Body of pancreas (tissue), 4 donors: ENCODE data around the gene ALDOC. TPM values are rescaled to one million over a fixed set of nuclear protein-coding genes. Genes with fewer than 3 reads are reported as not detected.

Experiments used
- ATAC-seq: fragments of 150-250 bp; one replicate; pipeline ENCODE4 v1.9.1; 2016
- DNase-seq, 4 donors: peaks; one replicate each; pipeline ENCODE4 v3.0.0-alpha.2; 2019
- H3K27ac ChIP-seq, 4 donors: fragments of 200-600 bp; sonication (generic); 1 replicate in 3 of 4; 2 replicates in 1 of 4; pipeline versions ENCODE4 v1.5.1 to v1.6.1; 2016 to 2019; ENCODE audit warnings: mild to moderate bottlenecking in 1 of 4, mixed read lengths in 1 of 4, moderate library complexity in 1 of 4
- H3K27me3 ChIP-seq, 2 donors: fragments of 200-600 bp; sonication (generic); one replicate each; pipeline ENCODE4 v1.6.0; 2016; ENCODE audit warnings: mild to moderate bottlenecking in 1 of 2
- H3K36me3 ChIP-seq, 2 donors: fragments of 200-600 bp; sonication (generic); replicated peaks in 1 of 2; 2 replicates each; pipeline ENCODE4 v1.5.1; 2016; ENCODE audit warnings: low read depth in 2 of 2; ENCODE audit not compliant: insufficient read depth in 1 of 2
- H3K4me1 ChIP-seq: fragments of 200-600 bp; sonication (generic); one replicate; pipeline ENCODE4 v1.6.0; 2016
- H3K4me3 ChIP-seq, 2 donors: fragments of 200-600 bp; sonication (generic); 1 replicate in 1 of 2; 2 replicates in 1 of 2; pipeline ENCODE4 v1.5.1; 2016 to 2019
- H3K9me3 ChIP-seq, 3 donors: fragments of 200-600 bp; sonication (generic); 1 replicate in 2 of 3; 2 replicates in 1 of 3; pipeline ENCODE4 v1.5.1; 2016
- CTCF ChIP-seq, 7 experiments: fragments of 450-650 bp in 4 of 7; fragments of 200-600 bp in 3 of 7; sonication (generic) in 3 of 7; IDR thresholded peaks; one replicate each; pipeline ENCODE4 v1.5.1; 2016 to 2019; ENCODE audit warnings: antibody characterized with exemption in 7 of 7
- POLR2A ChIP-seq, 3 donors: fragments of 450-650 bp; IDR thresholded peaks; one replicate each; pipeline ENCODE4 v1.6.1; 2016; ENCODE audit warnings: antibody characterized with exemption in 3 of 3, mild to moderate bottlenecking in 2 of 3
- WGBS, 2 donors: methylation state at CpG; one replicate each; pipeline ENCODE4 v1.1.5; 2017; 5-methylcytosine and 5-hydroxymethylcytosine counted together
- intact Hi-C: fragments of 100-400 bp; cut with DNase I; formaldehyde crosslinking; loops from one replicate; pipeline ENCODE4 v1.15.1; 2023
- total RNA-seq, 2 donors: library from RNA; depleted of rRNA; stranded (reverse); fragments of >200 nt; gene quantifications; one replicate each; pipeline ENCODE4 v1.1.0, GENCODE V29; 2016

ALDOC gene
- total RNA-seq, 2 donors from 2014 or later, result 2.9 to 25.1 TPM

GRCh38 chr17:28544402-28545140 is 32.1 kb downstream of the ALDOC start:
- Histone ChIP-seq H3K4me3 (no peak overlapping the region), H3K27ac (no peak overlapping the region), H3K36me3 (no peaks in the 10 kb centered on the region), H3K27me3 (no peaks in the 10 kb centered on the region), H3K4me1 (peaks cover 3% of the 10 kb centered on the region), H3K9me3 (no peaks in the 10 kb centered on the region)
- TF ChIP-seq CTCF (IDR thresholded peaks at IDR 0.05), result no peak
- TF ChIP-seq POLR2A (IDR thresholded peaks at IDR 0.05), result no peak
- intact Hi-C loops, result no loop called here
- 76 to 84% methylated on average over 4 of the region's 4 CpGs for WGBS, 2 donors
- DNase-seq (no peak), ATAC-seq (no peak)

DNA sequence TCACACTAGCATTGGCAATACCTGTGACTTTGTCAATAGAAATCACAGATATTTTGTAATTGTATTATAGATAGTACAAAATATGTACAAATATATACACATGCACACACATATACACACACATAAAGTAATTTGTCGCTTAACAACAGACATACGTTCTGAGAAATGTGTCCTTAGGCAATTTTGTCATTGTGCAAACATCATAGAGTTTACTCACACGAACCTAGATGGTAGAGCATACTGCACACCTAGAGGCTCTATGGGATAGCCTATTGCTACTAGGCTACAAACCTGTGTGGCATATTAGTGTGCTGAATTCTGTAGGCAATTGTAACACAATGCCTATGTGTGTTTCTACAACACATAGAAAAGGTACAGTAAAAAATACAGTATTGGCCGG is 35.3 kb downstream of the ALDOC start:
- DNase-seq (no peak), ATAC-seq (no peak)
- Histone ChIP-seq H3K4me1 (no peaks in the 10 kb centered on the region), H3K4me3 (no peak overlapping the region), H3K27me3 (no peaks in the 10 kb centered on the region), H3K27ac (no peak overlapping the region), H3K9me3 (no peaks in the 10 kb centered on the region), H3K36me3 (no peaks in the 10 kb centered on the region)
- TF ChIP-seq POLR2A (IDR thresholded peaks at IDR 0.05) (no peak), CTCF (IDR thresholded peaks at IDR 0.05) (no peak)
- WGBS, 2 donors, result 60 to 66% methylated on average over 4 of the region's 4 CpGs
- intact Hi-C loops, result no loop called here

DNA sequence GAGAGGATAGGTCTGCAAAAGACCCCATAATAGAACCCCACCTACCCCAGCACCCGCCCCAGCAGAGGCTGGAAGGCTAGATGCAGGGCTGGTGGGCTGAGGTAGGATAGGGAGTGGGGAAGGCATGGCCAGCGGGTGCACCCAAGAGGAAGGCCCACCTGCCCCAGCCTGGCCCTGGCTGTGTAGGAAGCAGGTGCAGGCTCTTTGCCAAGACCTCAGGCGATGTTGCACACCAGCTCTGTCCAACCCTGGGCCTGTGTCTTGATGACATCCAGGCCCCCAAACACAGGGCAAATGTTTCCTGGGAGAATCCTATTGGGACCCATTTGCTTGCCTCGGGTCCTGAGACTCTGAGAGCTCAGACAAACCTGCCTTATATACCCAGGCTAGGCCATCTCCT is 36.5 kb downstream of the ALDOC start:
- Histone ChIP-seq H3K27me3 (no peaks in the 10 kb centered on the region), H3K27ac (no peak overlapping the region), H3K36me3 (no peaks in the 10 kb centered on the region), H3K9me3 (no peaks in the 10 kb centered on the region), H3K4me3 (no peak overlapping the region), H3K4me1 (no peaks in the 10 kb centered on the region)
- intact Hi-C loops, result no loop called here
- ATAC-seq (no peak), DNase-seq (no peak)
- 58 to 76% methylated on average over 4 of the region's 4 CpGs for WGBS, 2 donors
- no peak for TF ChIP-seq CTCF (IDR thresholded peaks at IDR 0.05)
- TF ChIP-seq POLR2A (IDR thresholded peaks at IDR 0.05), result no peak

DNA sequence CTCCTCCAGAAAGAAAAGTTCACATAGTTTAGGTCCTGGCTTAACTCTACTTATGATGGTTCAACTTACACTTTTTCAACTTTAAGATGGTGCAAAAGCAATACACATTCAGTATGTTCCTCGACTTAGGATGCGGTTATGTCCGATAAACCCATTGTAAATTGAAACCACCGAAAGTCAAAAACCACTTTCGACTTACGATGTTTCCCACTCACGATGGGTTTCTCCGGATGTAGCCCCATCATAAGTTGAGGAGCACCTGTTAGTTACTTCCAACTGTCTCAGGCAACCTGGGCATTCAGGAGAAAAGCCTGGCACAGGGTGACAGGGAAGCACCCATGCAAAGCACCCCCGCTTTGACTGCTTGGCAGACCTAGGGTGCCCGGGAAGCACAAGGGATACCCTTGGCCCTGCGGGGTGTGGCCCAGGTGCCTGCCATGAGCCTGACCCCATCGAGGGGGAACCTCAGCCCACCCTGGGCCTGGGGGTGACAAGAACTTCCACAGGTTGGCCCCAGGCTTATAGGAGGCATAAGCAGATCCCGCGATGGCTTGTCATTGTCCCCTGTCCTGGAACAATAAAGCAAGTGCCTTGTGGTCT is 38.3 kb downstream of the ALDOC start:
- H3K27ac ChIP-seq, result no peak overlapping the region
- no peaks in the 10 kb centered on the region for H3K4me1 ChIP-seq
- no peak overlapping the region for H3K4me3 ChIP-seq
- no peaks in the 10 kb centered on the region for H3K27me3 ChIP-seq
- DNase-seq, result no peak
- no peaks in the 10 kb centered on the region for H3K9me3 ChIP-seq
- no peak for TF ChIP-seq POLR2A (IDR thresholded peaks at IDR 0.05)
- TF ChIP-seq CTCF (IDR thresholded peaks at IDR 0.05), result no peak
- WGBS, 2 donors, result 74 to 79% methylated on average over 11 to 14 of the region's 14 CpGs
- ATAC-seq, result no peak
- no peaks in the 10 kb centered on the region for H3K36me3 ChIP-seq
- intact Hi-C loops, result no loop called here

GRCh38 chr17:28537219-28537610 is 39.5 kb downstream of the ALDOC start:
- DNase-seq (peak in 2 of 4 donors; percentile 26 to 61), ATAC-seq (no peak)
- H3K27me3 ChIP-seq, result no peaks in the 10 kb centered on the region
- intact Hi-C loops, result no loop called here
- no peaks in the 10 kb centered on the region for H3K4me1 ChIP-seq
- no peak overlapping the region for H3K27ac ChIP-seq
- no peak for TF ChIP-seq POLR2A (IDR thresholded peaks at IDR 0.05)
- no peak for TF ChIP-seq CTCF (IDR thresholded peaks at IDR 0.05)
- 42 to 47% methylated on average over 2 to 11 of the region's 12 CpGs for WGBS, 2 donors
- no peak overlapping the region for H3K4me3 ChIP-seq
- H3K36me3 ChIP-seq, result no peaks in the 10 kb centered on the region
- H3K9me3 ChIP-seq, result no peaks in the 10 kb centered on the region
